ENCODE results near the gene COL8A2.

DNA sequence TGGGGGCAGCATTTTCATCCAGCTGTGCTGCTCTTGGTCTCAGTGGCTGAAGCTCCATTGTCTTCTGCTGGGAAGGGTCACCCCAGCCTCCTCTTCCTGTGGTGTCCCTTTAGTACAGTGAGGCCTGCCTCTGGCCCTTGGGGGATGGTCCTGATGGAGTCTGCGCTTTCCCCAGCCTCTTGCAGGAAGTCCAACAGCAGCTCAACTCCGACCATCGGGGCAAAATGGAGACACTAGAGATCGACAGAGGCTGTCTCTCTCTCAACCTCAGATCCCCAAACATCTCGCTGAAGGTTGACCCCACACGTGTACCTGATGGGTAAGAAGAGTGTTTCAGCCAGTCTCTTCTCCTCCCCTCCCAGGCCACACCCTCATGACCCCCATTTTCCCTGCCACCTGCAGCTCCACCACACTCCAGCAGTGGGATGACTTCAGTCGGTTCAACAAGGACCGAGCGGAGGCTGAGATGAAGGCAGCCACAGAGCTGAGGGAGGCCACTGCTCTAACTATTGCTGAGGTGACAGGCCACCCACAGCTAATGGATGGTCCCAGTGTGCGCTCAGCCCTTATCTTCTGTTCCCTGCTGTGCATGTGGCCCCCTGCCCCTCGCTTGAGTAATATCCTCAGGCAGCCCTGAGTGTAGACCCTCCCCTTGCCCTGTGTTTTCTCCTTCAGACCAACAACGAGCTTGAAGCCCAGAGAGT lies 38.3 kb downstream of the COL8A2 start:
- TF ChIP-seq, protein P1, sequence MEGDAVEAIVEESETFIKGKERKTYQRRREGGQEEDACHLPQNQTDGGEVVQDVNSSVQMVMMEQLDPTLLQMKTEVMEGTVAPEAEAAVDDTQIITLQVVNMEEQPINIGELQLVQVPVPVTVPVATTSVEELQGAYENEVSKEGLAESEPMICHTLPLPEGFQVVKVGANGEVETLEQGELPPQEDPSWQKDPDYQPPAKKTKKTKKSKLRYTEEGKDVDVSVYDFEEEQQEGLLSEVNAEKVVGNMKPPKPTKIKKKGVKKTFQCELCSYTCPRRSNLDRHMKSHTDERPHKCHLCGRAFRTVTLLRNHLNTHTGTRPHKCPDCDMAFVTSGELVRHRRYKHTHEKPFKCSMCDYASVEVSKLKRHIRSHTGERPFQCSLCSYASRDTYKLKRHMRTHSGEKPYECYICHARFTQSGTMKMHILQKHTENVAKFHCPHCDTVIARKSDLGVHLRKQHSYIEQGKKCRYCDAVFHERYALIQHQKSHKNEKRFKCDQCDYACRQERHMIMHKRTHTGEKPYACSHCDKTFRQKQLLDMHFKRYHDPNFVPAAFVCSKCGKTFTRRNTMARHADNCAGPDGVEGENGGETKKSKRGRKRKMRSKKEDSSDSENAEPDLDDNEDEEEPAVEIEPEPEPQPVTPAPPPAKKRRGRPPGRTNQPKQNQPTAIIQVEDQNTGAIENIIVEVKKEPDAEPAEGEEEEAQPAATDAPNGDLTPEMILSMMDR (IDR thresholded peaks at IDR 0.05; ENCODE audit: poor library complexity, severe bottlenecking) = no peak
- TF ChIP-seq EP300 (conservative IDR thresholded peaks at IDR 0.05; ENCODE audit: poor library complexity, severe bottlenecking) = no peak
- no peak for TF ChIP-seq POLR2AphosphoS5 (IDR thresholded peaks at IDR 0.05)

Measured in neural cell (in vitro differentiated cells).